HG03280 (cell line): ENCODE measurements around the gene SELENOW.
"Not testable (repeated sequence)": the region's sequence is repeated elsewhere in the genome, so short reads cannot be mapped to it uniquely, and the experiment has no call there.

Experiments
- ATAC-seq: cut with Tn5 transposase; IDR thresholded peaks from one replicate; pipeline ENCODE4 v1.9.1; 2021; ENCODE audit warnings: mild to moderate bottlenecking, moderate library complexity; ENCODE audit not compliant: unreplicated experiment

SELENOW gene

DNA sequence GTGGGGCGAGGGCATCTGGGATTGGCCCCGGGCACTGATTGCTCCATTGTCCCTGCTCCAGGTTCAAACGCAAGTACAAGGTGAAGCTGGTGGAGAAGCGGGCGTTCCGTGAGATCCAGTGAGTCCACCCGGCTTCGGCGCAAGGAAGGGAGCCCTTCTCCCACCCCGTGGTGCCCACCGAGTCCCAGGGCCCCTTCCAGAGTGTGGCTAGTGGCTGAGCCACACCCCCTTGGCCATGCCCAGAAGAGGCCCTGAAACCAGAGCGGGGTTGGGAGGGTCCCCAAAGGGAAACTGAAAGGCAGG, 21.9 kb upstream of the SELENOW start:
- no peak for ATAC-seq

DNA sequence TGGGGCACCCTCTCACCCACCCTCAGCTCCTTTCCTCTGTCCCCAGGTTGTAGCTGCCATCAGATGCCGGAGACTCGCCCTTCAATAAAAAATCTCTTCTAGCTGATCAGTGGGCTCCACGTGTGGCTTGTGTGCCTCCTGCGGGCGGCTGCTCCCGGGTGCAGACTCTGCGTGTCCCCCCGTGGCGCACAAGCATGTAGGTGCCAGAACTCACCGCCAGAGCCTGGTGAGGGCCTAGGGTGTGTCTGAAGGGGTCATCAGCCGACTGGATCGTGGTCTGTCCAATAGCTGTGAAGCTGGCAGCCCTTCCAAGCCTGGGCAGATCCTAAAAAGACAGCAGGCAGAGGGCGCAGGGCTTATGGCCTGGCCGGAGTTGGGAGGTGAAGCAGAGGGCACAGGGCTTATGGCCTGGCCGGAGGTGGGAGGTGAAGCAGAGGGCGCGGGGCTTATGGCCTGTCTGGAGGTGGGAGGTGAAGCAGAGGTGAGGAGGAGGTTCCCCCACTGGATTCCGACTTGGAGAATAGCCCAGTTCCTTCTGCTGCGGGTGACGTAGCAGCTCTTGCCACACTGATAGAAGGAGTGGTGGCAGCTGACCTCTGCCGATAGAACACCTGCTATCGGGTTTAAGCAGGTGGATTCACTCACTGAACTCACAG, 21.4 kb upstream of the SELENOW start:
- no peak for ATAC-seq

DNA sequence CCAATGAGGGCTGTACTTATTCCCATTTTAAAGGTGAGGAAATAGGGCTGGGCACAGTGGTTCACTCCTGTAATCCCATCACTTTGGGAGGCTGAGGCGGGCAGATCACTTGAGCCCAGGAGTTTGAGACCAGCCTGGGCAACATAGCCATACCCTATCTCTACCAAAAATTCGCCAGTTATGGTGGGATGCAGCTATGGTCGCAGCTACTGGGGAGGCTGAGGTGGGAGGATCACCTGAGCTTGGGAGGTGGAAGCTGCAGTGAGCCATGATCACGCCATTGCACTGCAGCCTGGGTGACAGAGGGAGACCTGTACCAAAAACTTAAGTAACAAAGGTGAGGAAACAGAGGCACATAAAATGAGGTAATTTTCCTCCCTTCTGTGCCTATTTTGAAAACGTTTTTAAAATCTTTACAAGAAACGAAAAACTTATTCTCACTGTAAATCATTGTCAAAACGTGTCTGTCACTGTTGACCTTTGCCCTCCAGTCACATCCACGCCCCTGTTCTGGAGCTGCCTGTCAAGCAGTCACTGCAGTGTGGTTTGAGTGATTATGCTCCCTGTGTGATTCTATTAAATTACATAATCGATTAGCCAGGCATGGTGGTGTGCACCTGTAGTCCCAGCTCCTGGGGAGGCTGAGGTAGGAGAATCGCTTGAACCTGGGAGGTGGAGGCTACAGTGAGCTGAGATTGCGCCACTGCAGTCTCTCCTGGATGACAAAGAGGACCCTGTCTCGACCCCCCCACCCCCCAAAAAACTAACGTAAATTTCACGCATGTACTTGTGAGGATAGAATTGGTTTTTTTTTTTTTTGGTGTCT, 20.7 kb upstream of the SELENOW start:
- no peak for ATAC-seq

DNA sequence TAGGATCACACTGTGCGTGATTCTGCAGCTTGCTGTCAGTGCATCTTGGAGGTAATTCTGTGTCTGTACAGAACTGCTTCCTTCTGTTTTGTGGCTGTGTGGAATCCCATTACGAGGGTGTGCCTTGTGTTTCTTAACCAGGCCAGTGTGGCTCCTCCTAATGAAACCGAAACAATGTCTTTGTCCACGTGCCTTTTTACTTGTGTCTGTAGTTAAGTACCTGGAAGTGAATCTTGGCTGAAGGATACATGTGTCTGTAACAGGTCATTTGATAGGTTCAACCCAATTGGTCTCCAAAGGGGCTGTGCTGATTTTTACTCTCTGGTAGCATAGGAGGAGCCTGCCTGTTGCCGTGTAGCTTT, 20.1 kb upstream of the SELENOW start:
- no peak for ATAC-seq

DNA sequence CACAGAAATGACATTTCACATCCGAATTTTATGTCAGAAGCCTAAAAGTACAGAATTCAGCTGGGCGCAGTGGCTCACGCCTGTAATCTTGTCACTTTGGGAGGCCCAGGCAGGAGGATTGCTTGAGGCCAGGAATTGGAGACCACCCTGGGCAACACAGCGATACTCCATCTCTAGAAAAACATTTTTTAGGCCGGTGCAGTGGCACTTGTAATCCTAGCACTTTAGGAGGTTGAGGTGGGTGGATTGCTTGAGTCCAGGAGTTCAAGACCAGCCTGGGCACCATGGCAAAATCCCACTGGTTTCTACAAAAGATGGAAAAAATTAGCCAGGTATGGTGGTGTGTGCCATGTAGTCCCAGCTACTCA, 17.9 kb upstream of the SELENOW start:
- no peak for ATAC-seq

DNA sequence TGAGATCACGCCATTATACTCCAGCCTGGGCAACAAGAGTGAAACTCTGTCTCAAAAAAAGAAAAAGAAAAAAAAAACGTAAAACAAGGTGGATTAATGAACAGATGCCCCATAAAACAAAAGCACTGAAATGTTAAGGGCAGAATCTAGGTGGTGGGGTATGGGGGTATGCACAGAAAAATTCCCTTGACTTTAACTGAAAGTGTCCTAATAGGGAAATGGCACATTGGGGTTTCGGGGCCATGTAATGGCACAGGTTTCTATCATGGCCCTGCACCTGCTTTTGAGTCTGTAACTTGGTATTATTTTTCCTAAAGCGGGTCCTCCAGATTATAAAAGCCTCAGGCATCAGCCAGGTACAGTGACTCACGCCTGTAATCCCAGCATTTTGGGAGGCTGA, 16.9 kb upstream of the SELENOW start:
- no peak for ATAC-seq

DNA sequence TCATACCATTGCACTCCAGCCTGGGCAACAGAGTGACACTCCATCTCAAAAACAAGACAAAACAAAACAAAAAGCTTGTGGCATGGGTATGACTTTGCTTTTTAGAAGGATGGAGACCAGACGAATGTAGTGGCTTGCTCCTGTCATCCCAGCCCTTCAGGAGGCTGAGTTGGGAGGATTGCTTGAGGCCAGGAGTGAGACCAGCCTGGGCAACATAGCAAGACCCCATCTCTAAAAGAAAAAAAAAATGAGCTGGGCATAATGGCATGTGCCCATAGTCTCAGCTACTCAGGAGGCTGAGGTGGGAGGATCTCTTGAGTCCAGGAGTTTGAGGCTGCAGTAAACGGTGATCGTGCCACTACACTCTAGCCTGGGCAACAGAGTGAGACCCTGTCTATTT, 16.4 kb upstream of the SELENOW start:
- no peak for ATAC-seq

DNA sequence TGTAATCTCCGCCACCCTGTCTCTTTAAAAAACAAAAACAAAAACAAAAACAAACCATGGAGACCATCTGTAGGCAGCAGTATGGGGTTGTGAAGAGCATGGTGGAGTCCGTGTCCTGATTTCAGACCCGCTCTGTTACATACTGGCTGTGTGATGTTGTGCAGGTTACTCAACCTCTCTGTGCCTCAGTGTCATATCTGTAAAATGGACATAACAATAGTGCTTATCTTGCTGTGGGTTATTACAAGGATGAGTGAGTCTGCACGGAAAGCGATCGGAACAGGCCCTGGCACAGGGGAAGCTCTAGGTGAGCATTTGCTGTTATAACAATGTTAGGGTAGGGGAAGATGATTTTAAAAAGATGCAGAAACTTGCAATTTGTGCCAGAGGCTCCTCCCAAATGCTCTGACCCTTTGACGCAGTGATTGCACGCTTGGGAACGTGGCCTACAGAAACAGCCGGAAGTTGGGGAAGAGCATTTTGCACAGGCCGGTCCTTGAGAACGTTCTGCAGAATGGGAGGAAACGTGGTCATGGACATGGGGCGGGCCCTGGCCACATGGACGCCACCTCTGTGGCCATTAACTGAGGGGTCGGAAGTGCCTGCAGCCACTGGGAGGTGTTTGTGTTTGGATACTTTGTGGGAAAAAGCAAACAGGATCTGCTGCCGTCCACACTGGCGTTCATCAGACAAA, 15.7 kb upstream of the SELENOW start:
- ATAC-seq, result no peak

DNA sequence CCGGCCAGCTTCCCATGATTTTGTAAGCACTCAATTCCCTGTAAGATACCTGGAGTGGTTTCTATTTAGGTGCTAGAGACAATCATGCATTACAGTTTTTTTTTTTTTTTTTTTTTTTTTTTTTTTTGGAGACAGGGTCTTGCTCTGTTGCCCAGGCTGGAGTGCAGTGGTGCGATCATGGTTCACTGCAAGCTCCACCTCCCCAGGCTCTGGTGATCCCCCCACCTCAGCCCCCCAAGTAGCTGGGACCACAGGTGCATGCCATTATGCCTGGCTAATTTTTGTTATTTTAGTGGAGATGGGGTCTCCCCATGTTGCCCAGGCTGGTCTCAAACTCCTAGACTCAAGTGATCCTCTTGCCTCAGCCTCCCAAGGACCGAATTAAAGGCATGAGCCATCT, 13.8 kb upstream of the SELENOW start:
- not testable (repeated sequence) for ATAC-seq

DNA sequence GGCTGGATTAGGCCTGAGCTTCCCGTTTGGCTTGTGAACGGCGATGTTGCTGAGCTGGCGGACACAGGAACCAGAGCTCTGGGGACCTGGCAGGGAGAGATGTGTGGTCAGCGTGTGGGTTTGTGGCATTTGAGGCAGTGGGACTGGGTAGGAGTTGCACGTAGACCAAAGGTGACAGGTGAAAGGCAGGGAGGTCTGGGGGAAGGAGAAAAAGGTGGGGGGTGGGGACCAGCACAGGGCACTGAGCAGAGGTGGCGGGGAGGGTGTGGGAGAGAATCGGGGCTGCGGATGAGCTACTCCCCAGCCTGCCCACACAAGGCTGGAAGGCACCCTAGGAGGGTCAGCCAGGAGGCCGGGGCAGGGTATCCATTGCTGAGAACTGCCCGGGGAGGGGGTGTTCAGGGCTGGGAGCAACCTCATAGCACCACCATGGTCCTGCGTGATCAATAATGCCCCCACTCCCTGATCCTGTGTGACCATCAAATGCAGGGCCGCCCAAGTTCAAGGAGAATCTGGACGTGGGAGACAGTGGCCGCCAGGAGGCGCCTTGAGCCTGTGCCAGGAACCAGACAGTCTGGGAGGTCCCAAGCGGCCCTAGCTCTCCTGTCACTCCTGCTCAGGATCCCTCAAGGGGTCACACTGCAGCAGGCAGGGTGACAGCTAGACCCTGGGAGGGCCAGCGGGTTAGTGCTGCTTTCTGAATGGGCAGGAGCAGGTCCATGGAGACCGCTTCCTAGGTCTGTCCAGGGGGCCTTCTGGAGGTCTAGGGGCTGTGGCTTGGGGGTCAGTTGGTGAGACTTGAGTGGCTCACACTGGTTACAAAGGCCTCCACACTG, 12.8 kb upstream of the SELENOW start:
- no peak for ATAC-seq

DNA sequence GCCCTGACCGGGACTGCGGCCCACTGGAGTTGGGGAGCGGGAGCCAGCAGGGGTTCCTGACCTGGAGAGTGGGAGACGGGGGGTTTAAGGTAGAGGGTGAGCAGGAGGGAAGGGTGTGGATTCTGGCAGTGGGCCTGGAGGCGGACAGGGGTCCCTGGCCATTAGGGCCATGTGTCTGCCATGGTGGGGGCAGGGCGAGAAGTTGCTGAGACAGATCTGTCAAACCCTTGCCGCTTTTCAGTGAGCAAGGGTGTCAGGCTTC, 12.2 kb upstream of the SELENOW start:
- ATAC-seq, result no peak

DNA sequence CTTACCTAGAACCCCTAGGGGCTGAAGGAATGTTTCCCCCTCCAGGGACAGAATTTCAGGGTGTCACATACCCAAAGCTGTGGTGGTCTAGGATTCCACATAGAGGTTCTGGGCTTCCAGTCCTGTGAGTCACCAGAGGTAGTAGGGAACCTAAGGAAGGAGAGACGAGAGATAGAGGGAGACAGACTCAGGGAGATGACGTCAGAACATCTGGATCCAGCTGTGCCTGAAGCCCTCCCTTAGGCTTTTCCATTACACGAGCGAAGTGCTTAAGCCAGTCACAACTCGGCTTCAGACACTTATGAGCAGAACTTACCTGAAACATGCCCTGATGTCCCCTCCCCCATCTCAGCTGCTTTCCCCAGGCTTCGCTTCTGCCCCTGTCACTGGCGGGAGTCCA, 11.8 kb upstream of the SELENOW start:
- ATAC-seq, result no peak

DNA sequence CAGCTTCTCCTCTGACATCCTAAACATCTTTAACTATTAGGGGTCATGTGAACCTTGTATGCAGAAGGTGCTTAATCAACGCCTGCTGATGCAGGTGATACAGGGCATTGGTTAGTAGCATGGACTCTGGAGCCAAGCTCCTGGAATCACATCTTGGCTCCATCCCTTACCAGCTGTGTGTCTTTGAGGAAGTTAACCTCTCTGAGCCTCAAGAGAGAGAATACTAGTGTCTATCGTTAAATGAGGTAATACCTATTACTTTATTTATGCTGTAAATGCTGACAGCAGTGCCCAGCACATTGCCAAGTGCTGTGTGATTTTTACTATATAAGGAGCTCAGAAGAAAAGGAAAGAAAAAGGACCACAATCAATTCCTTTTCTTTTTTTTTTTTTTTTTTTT, 11.2 kb upstream of the SELENOW start:
- ATAC-seq, result no peak

DNA sequence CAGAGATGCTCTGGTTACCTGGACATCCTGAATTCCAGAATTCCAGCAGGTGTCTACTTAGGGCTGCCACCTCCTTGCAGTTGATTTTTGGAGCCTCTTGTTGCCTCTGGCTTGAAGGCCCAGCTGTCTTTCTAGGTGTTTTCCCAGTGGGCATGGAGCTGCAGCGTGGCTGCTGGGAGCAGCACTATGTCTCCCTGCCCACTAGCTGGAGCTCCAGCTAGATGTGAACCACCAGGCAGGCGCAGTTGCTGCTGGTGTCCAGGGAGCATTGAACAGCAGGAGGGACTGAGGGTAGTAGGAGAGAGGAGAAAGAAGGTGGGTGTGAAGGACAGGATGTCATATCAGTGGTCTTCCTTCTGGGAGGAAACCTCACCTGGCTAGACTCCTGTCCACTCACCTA, 9.9 kb upstream of the SELENOW start:
- ATAC-seq, result no peak

DNA sequence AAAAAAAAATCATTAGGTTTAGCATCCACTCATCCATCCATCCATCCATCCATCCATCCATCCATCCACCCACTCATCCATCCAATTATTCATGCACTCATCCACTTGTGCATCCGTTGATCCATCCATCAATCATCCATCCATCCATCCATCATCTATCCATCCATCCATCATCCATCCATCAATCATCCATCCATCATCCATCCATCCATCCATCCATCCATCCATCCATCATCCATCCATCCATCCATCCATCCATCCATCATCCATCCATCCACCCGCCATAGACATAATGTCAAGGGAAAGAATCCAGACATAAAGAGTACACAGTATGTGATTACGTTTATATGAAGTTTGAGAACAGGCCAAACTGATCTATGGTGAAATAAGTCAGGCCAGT, 9.0 kb upstream of the SELENOW start:
- no peak for ATAC-seq

DNA sequence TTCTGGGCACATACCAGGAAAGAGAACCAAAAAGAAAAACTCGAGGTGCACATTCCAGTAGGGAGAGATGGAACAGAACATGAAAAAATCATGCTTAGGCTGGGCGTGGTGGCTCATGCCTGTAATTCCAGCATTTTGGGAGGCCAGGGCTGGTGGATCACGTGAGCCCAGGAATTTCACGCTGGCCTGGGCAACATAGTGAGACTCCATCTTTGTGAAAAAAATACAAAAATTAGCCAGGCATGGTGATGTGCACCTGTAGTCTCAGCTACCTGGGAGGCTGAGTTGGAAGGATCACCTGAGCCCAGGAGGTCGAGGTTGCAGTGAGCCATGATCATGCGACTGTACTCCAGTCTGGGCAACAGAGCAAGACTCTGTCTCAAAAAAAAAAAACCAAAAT, 7.2 kb upstream of the SELENOW start:
- ATAC-seq, result not testable (repeated sequence)

DNA sequence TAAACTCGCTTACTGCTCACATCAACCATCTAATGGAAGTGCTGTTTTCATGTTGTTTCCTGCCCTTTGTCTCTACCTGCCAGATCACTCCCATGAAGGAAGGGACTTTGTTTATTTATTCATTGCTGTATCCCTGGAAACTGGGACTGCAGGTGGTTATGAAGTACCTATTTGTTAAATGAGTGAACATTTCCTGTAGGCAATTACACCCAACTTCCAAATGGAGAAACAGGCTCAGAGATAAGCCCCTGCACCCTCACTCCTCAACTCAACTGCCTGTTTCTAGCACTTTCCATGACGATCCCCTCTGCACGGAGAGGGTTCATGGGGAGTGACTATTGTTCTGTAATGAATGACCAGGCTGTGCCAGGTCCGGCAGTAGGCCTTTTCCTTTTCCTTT, 1.9 kb upstream of the SELENOW start:
- ATAC-seq, result no peak

DNA sequence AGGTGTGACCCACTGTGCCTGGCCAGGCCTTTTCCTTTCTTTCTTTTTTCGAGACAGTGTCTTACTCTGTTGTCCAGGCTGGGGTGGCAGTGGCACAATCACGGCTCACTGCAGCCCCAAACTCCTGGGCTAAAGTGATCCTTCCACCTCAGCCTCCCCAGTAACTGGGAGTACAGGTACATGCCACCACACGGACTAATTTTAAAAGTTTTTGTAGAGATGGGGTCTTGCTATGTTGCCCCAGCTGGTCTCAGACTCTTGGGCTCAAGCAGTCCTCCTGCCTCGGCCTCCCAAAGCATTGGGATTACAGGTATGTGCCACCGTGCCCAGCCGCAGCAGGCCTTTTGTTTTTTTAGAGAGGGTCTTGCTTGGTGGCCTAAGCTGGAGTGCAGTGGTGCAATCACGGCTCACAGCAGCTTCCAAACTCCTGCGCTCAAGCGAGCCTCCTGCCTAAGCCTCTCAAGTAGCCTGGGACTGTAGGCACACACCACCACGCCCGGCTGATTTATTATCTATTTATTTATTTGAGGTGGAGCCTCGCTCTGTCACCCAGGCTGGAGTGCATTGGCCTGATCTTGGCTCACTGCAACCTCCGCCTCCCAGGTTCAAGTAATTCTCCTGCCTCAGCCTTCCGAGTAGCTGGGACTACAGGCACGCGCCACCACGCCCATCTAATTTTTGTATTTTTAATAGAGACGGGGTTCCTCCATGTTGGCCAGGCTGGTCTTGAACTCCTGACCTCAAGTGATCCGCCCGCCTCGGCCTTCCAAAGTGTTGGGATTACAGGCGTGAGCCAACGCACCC, 1.1 kb upstream of the SELENOW start:
- ATAC-seq, result not testable (repeated sequence)

DNA sequence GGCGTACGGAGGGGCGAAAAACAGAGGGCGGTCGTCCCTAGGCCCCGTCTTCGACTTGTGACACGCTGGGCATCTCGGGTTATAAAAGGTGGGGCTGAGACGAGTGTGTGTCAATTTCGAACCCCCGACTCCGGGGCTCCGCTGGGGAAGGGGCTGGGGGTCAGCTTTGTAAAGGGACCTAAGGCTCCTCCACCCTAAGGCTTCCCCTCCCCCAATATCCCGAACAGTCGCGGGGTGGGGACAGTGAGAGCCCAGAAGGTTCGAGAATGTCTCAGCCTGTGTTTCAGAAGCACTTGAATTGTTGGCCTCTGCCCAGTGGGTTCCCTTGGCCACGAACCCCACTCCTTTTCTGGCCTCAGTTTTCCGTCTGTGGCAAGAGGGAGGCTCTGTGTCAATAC, 450 bp downstream of the SELENOW start:
- no peak for ATAC-seq

DNA sequence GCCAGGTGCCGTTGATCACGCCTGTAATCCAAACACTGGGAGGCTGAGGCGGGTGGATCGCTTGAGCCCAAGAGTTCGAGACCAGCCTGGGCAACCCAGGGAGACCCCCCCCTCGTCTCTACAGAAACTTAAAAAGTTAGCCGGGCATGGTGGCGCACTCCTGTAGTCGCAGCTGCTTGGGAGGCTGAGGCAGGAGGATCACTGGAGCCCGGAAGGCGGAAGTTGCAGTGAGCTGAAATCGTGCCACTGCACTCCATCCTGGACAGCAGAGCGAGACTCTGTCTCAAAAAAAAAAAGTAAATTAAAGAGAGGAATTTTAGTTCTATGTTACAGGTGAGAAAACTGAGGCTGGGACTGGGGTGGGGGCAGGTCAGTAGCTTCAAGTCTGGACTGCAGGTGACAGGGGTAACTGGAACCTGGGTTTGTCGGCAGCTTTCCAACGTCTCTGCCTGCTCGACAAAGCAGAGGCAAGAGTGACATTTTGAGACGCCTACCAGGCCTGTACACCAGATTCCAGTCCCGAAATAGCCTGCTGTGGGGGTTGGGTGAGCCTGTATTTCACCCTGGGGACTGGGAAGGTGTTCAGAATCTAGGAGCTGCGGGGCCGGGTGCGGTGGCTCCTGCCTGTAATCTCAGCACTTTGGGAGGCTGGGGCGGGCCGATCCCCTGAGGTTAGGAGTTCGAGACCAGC, 1.2 kb downstream of the SELENOW start:
- no peak for ATAC-seq

DNA sequence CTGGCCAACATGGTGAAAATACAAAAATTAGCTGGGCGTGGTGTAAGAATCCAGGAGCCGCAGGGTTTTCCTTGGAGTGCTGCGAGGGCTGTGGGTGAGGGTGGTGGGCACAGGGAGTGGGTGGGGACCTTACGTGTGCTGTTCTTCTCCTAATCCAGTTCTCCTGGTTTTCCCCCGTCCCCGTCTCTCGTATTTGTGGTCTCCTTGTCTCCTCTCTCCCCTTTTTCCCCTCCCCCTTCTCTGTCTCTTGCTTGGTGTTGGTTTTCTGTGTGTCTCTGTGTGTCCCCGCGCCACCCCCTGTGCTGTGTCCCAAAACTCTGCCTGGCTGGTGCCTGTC, 1.7 kb downstream of the SELENOW start:
- ATAC-seq, result no peak
